HG03066 (cell line): ENCODE results near the gene PROC.
A peak's percentile ranks its signal among the peaks of the same experiment; 100 is the strongest.

Source experiments
- ATAC-seq: cut with Tn5 transposase; IDR thresholded peaks from one replicate; pipeline ENCODE4 v1.9.1; 2021; ENCODE audit warnings: low read depth; ENCODE audit not compliant: unreplicated experiment

PROC gene

GRCh38 chr2:127418300-127419111 lies at the start of gene PROC:
TSS of gene PROC (plus strand) at chr2:127418427. CDS start at chr2:127419943, 1,516 bp downstream.
- ATAC-seq = no peak

- ATAC-seq = no peak
Measured at GRCh38 chr2:127370010-127370409, 48.2 kb upstream of the PROC start.

GRCh38 chr2:127371037-127371436 lies 47.2 kb upstream of the PROC start:
- no peak for ATAC-seq

GRCh38 chr2:127373362-127374083 lies 44.7 kb upstream of the PROC start:
- ATAC-seq = no peak

GRCh38 chr2:127376257-127376656 lies 42.0 kb upstream of the PROC start:
- no peak for ATAC-seq

- ATAC-seq = no peak
Measured at GRCh38 chr2:127377262-127377661, 41.0 kb upstream of the PROC start.

GRCh38 chr2:127378720-127379119 lies 39.5 kb upstream of the PROC start:
- ATAC-seq = no peak

GRCh38 chr2:127379712-127380355 lies 38.4 kb upstream of the PROC start:
- ATAC-seq = no peak

- ATAC-seq = no peak
Measured at GRCh38 chr2:127381762-127382161, 36.5 kb upstream of the PROC start.

GRCh38 chr2:127382831-127383230 lies 35.4 kb upstream of the PROC start:
- ATAC-seq = no peak

- no peak for ATAC-seq
Measured at GRCh38 chr2:127384529-127384928, 33.7 kb upstream of the PROC start.

GRCh38 chr2:127386246-127386645 lies 32.0 kb upstream of the PROC start:
- ATAC-seq = no peak

GRCh38 chr2:127386764-127387654 lies 31.2 kb upstream of the PROC start:
- peak; percentile 60 for ATAC-seq

GRCh38 chr2:127387655-127388422 lies 30.4 kb upstream of the PROC start, which contains the start of gene MAP3K2:
TSS of gene MAP3K2 (minus strand) at chr2:127387975. CDS start at chr2:127343129, 44,846 bp downstream.
- peak; percentile 58 for ATAC-seq

GRCh38 chr2:127388423-127389164 lies 29.6 kb upstream of the PROC start:
- ATAC-seq = peak; percentile 16

GRCh38 chr2:127389778-127390435 lies 28.3 kb upstream of the PROC start:
- no peak for ATAC-seq

- ATAC-seq = no peak
Measured at GRCh38 chr2:127392133-127392827, 25.9 kb upstream of the PROC start.
